CD14-positive monocyte (primary cell): ENCODE data around the gene RPS15. TPM values are rescaled to one million over a fixed set of nuclear protein-coding genes. Genes with fewer than 3 reads are reported as not detected.

Source experiments
- DNase-seq, 3 donors: peaks; one replicate each; pipeline ENCODE4 v3.0.0-alpha.2; 2011 to 2022
- H2AFZ ChIP-seq: 2 replicates; pipeline ENCODE4 v1.6.0; 2012; ENCODE audit warnings: mild to moderate bottlenecking, low read depth, low read length, inconsistent platforms; ENCODE audit not compliant: insufficient read depth, poor library complexity, severe bottlenecking
- H3K27ac ChIP-seq, 2 donors: 1 replicate in 1 of 2; 2 replicates in 1 of 2; pipeline ENCODE4 v1.5.1; 2012 to 2013; ENCODE audit warnings: low read length in 2 of 2, control low read depth in 1 of 2, inconsistent platforms in 1 of 2, low read depth in 1 of 2, mild to moderate bottlenecking in 1 of 2
- H3K27me3 ChIP-seq, 2 donors: one replicate each; pipeline versions ENCODE4 v1.6.0 to v1.6.1; 2011 to 2013; ENCODE audit warnings: low read length in 2 of 2; ENCODE audit not compliant: control insufficient read depth in 2 of 2, insufficient read depth in 2 of 2
- H3K36me3 ChIP-seq, 2 donors: replicated peaks in 1 of 2; 1 replicate in 1 of 2; 2 replicates in 1 of 2; pipeline versions ENCODE4 v1.5.1 to v1.6.1; 2012 to 2013; ENCODE audit warnings: low read length in 2 of 2, control low read depth in 1 of 2, inconsistent platforms in 1 of 2, mild to moderate bottlenecking in 1 of 2; ENCODE audit not compliant: insufficient read depth in 2 of 2, control insufficient read depth in 1 of 2
- H3K4me1 ChIP-seq, 2 donors: 1 replicate in 1 of 2; 2 replicates in 1 of 2; pipeline versions ENCODE4 v1.5.1 to v1.6.1; 2012 to 2013; ENCODE audit warnings: low read length in 2 of 2, control low read depth in 1 of 2, inconsistent platforms in 1 of 2, mild to moderate bottlenecking in 1 of 2, moderate library complexity in 1 of 2; ENCODE audit not compliant: insufficient read depth in 2 of 2, control insufficient read depth in 1 of 2
- H3K4me2 ChIP-seq: replicated peaks from 2 replicates; pipeline ENCODE3; 2012; ENCODE audit warnings: low read length, moderate library complexity, mild to moderate bottlenecking; ENCODE audit not compliant: poor library complexity, severe bottlenecking; ENCODE audit errors: extremely low read depth
- H3K4me3 ChIP-seq, 3 experiments: fragments of 200-600 bp in 1 of 3; sonication (generic) in 1 of 3; replicated peaks in 1 of 3; 1 replicate in 2 of 3; 2 replicates in 1 of 3; pipeline ENCODE4 v1.5.1; 2011 to 2013; ENCODE audit warnings: low read length in 3 of 3, mild to moderate bottlenecking in 3 of 3, control low read depth in 2 of 3, low read depth in 2 of 3, inconsistent platforms in 1 of 3, moderate library complexity in 1 of 3
- H3K79me2 ChIP-seq: 2 replicates; pipeline ENCODE4 v1.6.0; 2012; ENCODE audit warnings: mild to moderate bottlenecking, control low read depth, inconsistent platforms, low read length, moderate library complexity; ENCODE audit not compliant: insufficient read depth
- H3K9ac ChIP-seq: 2 replicates; pipeline ENCODE4 v1.6.0; 2017; ENCODE audit warnings: low read length, mild to moderate bottlenecking; ENCODE audit not compliant: insufficient read depth, poor library complexity, severe bottlenecking
- H3K9me3 ChIP-seq, 2 donors: replicated peaks in 1 of 2; 1 replicate in 1 of 2; 2 replicates in 1 of 2; pipeline versions ENCODE4 v1.5.1 to v1.6.1; 2012 to 2013; ENCODE audit warnings: low read length in 2 of 2, control low read depth in 1 of 2; ENCODE audit not compliant: control insufficient read depth in 1 of 2, insufficient read depth in 1 of 2
- H4K20me1 ChIP-seq: 2 replicates; pipeline ENCODE4 v1.6.0; 2012; ENCODE audit warnings: mild to moderate bottlenecking, low read length, control low read depth, moderate library complexity; ENCODE audit not compliant: insufficient read depth
- H3K27ac Mint-ChIP-seq, 7 donors: one replicate each; pipeline ENCODE4 v1.8.0; 2020; ENCODE audit warnings: mild to moderate bottlenecking in 7 of 7, mixed read lengths in 7 of 7, moderate library complexity in 6 of 7, inconsistent platforms in 2 of 7
- H3K27me3 Mint-ChIP-seq, 3 donors: one replicate each; pipeline ENCODE4 v1.8.0; 2021 to 2022; ENCODE audit warnings: low read depth in 3 of 3, mild to moderate bottlenecking in 3 of 3, mixed read lengths in 3 of 3, moderate library complexity in 3 of 3, inconsistent platforms in 1 of 3
- H3K36me3 Mint-ChIP-seq, 2 donors: one replicate each; pipeline ENCODE4 v1.8.0; 2020; ENCODE audit warnings: mixed read lengths in 2 of 2, inconsistent platforms in 1 of 2, mild to moderate bottlenecking in 1 of 2
- H3K4me1 Mint-ChIP-seq: one replicate; pipeline ENCODE4 v1.8.0; 2020; ENCODE audit warnings: mild to moderate bottlenecking, mixed read lengths
- H3K4me3 Mint-ChIP-seq, 2 donors: one replicate each; pipeline ENCODE4 v1.8.0; 2020; ENCODE audit warnings: mild to moderate bottlenecking in 2 of 2, mixed read lengths in 2 of 2, moderate library complexity in 1 of 2
- H3K9me3 Mint-ChIP-seq, 7 donors: one replicate each; pipeline ENCODE4 v1.8.0; 2020 to 2022; ENCODE audit warnings: mixed read lengths in 7 of 7, mild to moderate bottlenecking in 6 of 7, moderate library complexity in 6 of 7, inconsistent platforms in 2 of 7
- WGBS: methylation state at CpG from one replicate; pipeline ENCODE4 v1.1.5; 2013; ENCODE audit warnings: missing lambda C conversion rate; ENCODE audit not compliant: insufficient coverage; 5-methylcytosine and 5-hydroxymethylcytosine counted together
- intact Hi-C, 2 donors: fragments of 100-400 bp; cut with micrococcal nuclease; formaldehyde crosslinking; loops; one replicate each; pipeline versions ENCODE4 v1.15.0 to v1.15.1; 2023
- polyA plus RNA-seq, 3 donors: library from polyadenylated mRNA; depleted of rRNA in 1 of 3; unstranded in 2 of 3; stranded (reverse) in 1 of 3; fragments of 300-500 nt in 2 of 3; fragments of >200 nt in 1 of 3; fragmentation: Illumina TruSeq in 2 of 3; gene quantifications; 1 replicate in 2 of 3; 2 replicates in 1 of 3; pipeline ENCODE4 v1.2.3, GENCODE V29; 2012 to 2021
- TF ChIP-seq, protein P1 (sequence below): fragments of 200-600 bp; IDR thresholded peaks from one replicate; pipeline ENCODE4 v1.8.0; 2022; ENCODE audit warnings: antibody characterized with exemption, mild to moderate bottlenecking

The RPS15 gene
- polyA plus RNA-seq, 3 donors, result 1,318 to 3,451 (median 1,526) TPM

DNA sequence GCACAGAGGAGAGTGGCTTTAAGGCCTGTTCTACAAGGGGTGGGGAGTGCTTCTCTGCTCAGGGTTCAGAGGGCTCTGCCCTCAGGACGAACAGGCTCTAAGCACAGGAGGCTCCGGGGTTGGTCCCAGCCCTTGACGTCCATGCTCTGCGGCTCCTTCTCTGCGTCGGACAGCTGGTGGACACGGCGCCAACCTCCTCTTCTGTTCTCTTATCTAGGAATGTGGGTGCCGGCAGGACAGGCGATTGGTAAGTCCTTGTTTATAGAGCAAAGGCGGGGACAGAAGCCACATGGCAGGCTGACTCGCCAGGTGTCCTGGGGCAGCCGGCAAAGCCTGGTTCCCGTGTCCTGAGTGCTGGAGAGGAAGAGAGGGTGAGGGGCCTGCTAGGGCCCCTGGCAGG lies 8.4 kb upstream of the RPS15 start:
- Mint-ChIP-seq H3K4me1 (no peaks in the 10 kb centered on the region), H3K4me3 (no peak overlapping the region), H3K36me3 (peaks cover 45 to 78% of the 10 kb centered on the region in 2 donors), H3K27me3 (no peaks in the 10 kb centered on the region), H3K27ac (no peak overlapping the region), H3K9me3 (no peaks in the 10 kb centered on the region)
- H2AFZ ChIP-seq, result no peak overlapping the region
- H3K36me3 ChIP-seq, result peaks cover 84 to 97% of the 10 kb centered on the region in 2 donors
- H3K4me2 ChIP-seq, result no peak overlapping the region
- no peak overlapping the region for H3K27ac ChIP-seq
- no peak for DNase-seq
- peaks cover 19% of the 10 kb centered on the region for H3K79me2 ChIP-seq
- peaks cover 88% of the 10 kb centered on the region for H4K20me1 ChIP-seq
- H3K27me3 ChIP-seq, result no peaks in the 10 kb centered on the region
- no peak overlapping the region for H3K9ac ChIP-seq
- no peaks in the 10 kb centered on the region for H3K9me3 ChIP-seq
- TF ChIP-seq, protein P1, sequence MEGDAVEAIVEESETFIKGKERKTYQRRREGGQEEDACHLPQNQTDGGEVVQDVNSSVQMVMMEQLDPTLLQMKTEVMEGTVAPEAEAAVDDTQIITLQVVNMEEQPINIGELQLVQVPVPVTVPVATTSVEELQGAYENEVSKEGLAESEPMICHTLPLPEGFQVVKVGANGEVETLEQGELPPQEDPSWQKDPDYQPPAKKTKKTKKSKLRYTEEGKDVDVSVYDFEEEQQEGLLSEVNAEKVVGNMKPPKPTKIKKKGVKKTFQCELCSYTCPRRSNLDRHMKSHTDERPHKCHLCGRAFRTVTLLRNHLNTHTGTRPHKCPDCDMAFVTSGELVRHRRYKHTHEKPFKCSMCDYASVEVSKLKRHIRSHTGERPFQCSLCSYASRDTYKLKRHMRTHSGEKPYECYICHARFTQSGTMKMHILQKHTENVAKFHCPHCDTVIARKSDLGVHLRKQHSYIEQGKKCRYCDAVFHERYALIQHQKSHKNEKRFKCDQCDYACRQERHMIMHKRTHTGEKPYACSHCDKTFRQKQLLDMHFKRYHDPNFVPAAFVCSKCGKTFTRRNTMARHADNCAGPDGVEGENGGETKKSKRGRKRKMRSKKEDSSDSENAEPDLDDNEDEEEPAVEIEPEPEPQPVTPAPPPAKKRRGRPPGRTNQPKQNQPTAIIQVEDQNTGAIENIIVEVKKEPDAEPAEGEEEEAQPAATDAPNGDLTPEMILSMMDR, result no peak
- intact Hi-C loops, result no loop called here
- no peak overlapping the region for H3K4me3 ChIP-seq
- 98% methylated on average over 11 of the region's 14 CpGs for WGBS
- H3K4me1 ChIP-seq, result no peaks in the 10 kb centered on the region

DNA sequence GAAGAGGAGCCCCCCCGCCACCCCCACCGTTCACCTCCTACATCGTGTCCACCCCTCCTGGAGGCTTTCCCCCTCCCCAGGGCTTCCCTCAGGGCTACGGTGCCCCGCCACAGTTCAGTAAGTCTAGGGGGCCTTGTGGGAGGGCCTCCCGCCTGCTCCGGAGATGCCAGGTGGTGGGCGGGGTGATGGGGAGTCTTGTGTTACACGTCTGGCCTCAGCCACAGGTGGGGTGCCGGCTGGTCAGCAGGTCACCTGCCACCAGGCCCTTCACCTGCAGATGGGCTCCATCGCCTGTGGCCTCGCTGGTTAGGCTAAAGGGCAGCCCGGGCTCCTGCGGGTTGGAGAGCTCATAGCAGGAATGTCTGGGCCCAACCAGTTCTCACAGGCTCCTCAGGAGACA lies 8.0 kb upstream of the RPS15 start:
- no peaks in the 10 kb centered on the region for H3K27me3 Mint-ChIP-seq
- intact Hi-C loops, result no loop called here
- H3K27ac ChIP-seq, result no peak overlapping the region
- H3K36me3 Mint-ChIP-seq, result peaks cover 42 to 78% of the 10 kb centered on the region in 2 donors
- H3K9me3 Mint-ChIP-seq, result no peaks in the 10 kb centered on the region
- H3K9me3 ChIP-seq, result no peaks in the 10 kb centered on the region
- H3K79me2 ChIP-seq, result peaks cover 16% of the 10 kb centered on the region
- peaks cover 81 to 94% of the 10 kb centered on the region in 2 donors for H3K36me3 ChIP-seq
- no peaks in the 10 kb centered on the region for H3K27me3 ChIP-seq
- H3K4me3 ChIP-seq, result no peak overlapping the region
- H3K4me1 Mint-ChIP-seq, result peaks cover under 1% of the 10 kb centered on the region
- H3K27ac Mint-ChIP-seq, result peak overlapping the region in 1 of 7 donors; percentile 25
- no peak for DNase-seq
- peaks cover 85% of the 10 kb centered on the region for H4K20me1 ChIP-seq
- H2AFZ ChIP-seq, result no peak overlapping the region
- no peak overlapping the region for H3K4me3 Mint-ChIP-seq
- H3K4me1 ChIP-seq, result no peaks in the 10 kb centered on the region
- TF ChIP-seq, protein P1, result no peak
- H3K9ac ChIP-seq, result no peak overlapping the region
- 97% methylated on average over 5 of the region's 14 CpGs for whole genome bisulfite sequencing
- H3K4me2 ChIP-seq, result no peak overlapping the region
